ENCODE results near the gene CFAP97D1.

DNA sequence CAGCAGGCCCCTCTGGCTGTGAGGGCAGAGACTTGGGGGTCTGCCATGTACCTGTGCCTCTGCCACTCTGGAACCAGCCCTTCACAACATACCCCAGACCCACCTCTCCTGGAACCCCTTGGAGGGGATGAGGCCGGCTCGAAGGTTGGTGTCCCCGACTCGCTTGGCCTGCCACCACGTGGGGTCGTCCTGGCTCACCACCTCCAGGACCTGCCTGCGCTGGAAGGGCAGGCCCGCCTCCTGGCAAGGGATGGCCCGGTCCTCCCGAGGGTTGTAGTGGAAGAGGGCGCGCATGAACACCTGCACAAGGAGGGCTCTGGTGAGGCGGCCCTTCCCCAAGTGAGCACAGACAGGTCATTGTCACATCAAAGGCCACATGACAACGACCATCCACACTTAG is 40.5 kb downstream of the CFAP97D1 start:
- TF ChIP-seq, protein P1, sequence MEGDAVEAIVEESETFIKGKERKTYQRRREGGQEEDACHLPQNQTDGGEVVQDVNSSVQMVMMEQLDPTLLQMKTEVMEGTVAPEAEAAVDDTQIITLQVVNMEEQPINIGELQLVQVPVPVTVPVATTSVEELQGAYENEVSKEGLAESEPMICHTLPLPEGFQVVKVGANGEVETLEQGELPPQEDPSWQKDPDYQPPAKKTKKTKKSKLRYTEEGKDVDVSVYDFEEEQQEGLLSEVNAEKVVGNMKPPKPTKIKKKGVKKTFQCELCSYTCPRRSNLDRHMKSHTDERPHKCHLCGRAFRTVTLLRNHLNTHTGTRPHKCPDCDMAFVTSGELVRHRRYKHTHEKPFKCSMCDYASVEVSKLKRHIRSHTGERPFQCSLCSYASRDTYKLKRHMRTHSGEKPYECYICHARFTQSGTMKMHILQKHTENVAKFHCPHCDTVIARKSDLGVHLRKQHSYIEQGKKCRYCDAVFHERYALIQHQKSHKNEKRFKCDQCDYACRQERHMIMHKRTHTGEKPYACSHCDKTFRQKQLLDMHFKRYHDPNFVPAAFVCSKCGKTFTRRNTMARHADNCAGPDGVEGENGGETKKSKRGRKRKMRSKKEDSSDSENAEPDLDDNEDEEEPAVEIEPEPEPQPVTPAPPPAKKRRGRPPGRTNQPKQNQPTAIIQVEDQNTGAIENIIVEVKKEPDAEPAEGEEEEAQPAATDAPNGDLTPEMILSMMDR (IDR thresholded peaks at IDR 0.05; ENCODE audit: insufficient read depth, low read depth, low read length), result no peak
- TF ChIP-seq EZH2 (IDR thresholded peaks at IDR 0.05; ENCODE audit: insufficient read depth, low read length), result no peak

Measured in astrocyte (in vitro differentiated cells and primary cell).